H1 (cell line): ENCODE results near the gene PSD2. TPM values are rescaled to one million over a fixed set of nuclear protein-coding genes. Genes with fewer than 3 reads are reported as not detected.
A peak's percentile ranks its signal among the peaks of the same experiment; 100 is the strongest.

Source experiments
- CTCF ChIA-PET: fragments of 300-600 bp; sonication (Branson Sonifier 250); formaldehyde crosslinking; loops from one replicate; lab custom pipeline; 2021; ENCODE audit not compliant: partially characterized antibody; lab: Charles Lee
- POLR2A ChIA-PET: fragments of 300-600 bp; sonication (Branson Sonifier 250); formaldehyde crosslinking; loops from one replicate; lab custom pipeline; 2021; ENCODE audit warnings: inconsistent platforms; ENCODE audit not compliant: partially characterized antibody; lab: Charles Lee
- DNase-seq, 2 experiments: peaks; one replicate each; pipeline versions ENCODE4 v3.0.0 to v3.0.0-alpha.2; 2010 to 2022; ENCODE audit warnings: low spot score in 2 of 2, low read depth in 1 of 2, mixed read lengths in 1 of 2
- FAIRE-seq: peaks from 2 replicates; lab custom pipeline; 2011; peaks lifted over from hg19 to GRCh38; lab: Jason Lieb, UNC
- H2AFZ ChIP-seq: 2 replicates; pipeline ENCODE4 v1.8.1; 2012; ENCODE audit warnings: low read length, inconsistent platforms
- H2AK5ac ChIP-seq: 2 replicates; pipeline ENCODE4 v1.6.1; 2013; ENCODE audit warnings: low read depth, low read length
- H2BK120ac ChIP-seq: replicated peaks from 2 replicates; pipeline ENCODE3; 2013; ENCODE audit warnings: low read depth, low read length, inconsistent platforms
- H2BK12ac ChIP-seq: 2 replicates; pipeline ENCODE4 v1.6.1; 2013; ENCODE audit warnings: low read depth, low read length
- H2BK15ac ChIP-seq: 2 replicates; pipeline ENCODE4 v1.6.1; 2013; ENCODE audit warnings: low read length
- H2BK20ac ChIP-seq: 2 replicates; pipeline ENCODE4 v1.6.1; 2013; ENCODE audit warnings: low read length
- H2BK5ac ChIP-seq: 2 replicates; pipeline ENCODE4 v1.6.1; 2013; ENCODE audit warnings: low read depth, low read length
- H3K14ac ChIP-seq: 2 replicates; pipeline ENCODE4 v1.6.1; 2013; ENCODE audit warnings: inconsistent platforms; ENCODE audit not compliant: insufficient read length
- H3K18ac ChIP-seq: 2 replicates; pipeline ENCODE4 v1.6.1; 2013; ENCODE audit warnings: low read length; ENCODE audit errors: extremely low read depth
- H3K23ac ChIP-seq: 2 replicates; pipeline ENCODE4 v1.6.1; 2013; ENCODE audit warnings: inconsistent platforms; ENCODE audit not compliant: insufficient read length
- H3K23me2 ChIP-seq: 2 replicates; pipeline ENCODE4 v1.6.1; 2013; ENCODE audit warnings: low read depth, low read length
- H3K27ac ChIP-seq: 2 replicates; pipeline ENCODE4 v1.6.1; 2011; ENCODE audit warnings: low read depth, low read length, inconsistent platforms
- H3K27me3 ChIP-seq, 4 experiments: replicated peaks in 1 of 4; 1 replicate in 1 of 4; 2 replicates in 3 of 4; pipeline versions ENCODE4 v1.6.1 to v1.8.1; 2011 to 2013; ENCODE audit warnings: low read length in 3 of 4, mild to moderate bottlenecking in 3 of 4, inconsistent platforms in 2 of 4, mixed read lengths in 2 of 4, moderate library complexity in 1 of 4; ENCODE audit not compliant: control insufficient read depth in 3 of 4, insufficient read depth in 3 of 4; ENCODE audit errors: extremely low read depth in 1 of 4
- H3K36me3 ChIP-seq, 4 experiments: 2 replicates each; pipeline versions ENCODE4 v1.6.1 to v1.8.1; 2011 to 2013; ENCODE audit warnings: mild to moderate bottlenecking in 4 of 4, low read length in 3 of 4, moderate library complexity in 2 of 4, control low read depth in 1 of 4, inconsistent platforms in 1 of 4; ENCODE audit not compliant: insufficient read depth in 4 of 4, control insufficient read depth in 2 of 4
- H3K4ac ChIP-seq: replicated peaks from 2 replicates; pipeline ENCODE3; 2013; ENCODE audit warnings: low read length, low read depth, mixed read lengths, inconsistent platforms; ENCODE audit not compliant: insufficient read length
- H3K4me1 ChIP-seq, 4 experiments: replicated peaks in 1 of 4; 1 replicate in 1 of 4; 2 replicates in 3 of 4; pipeline versions ENCODE4 v1.6.1 to v1.8.1; 2011 to 2013; ENCODE audit warnings: low read length in 3 of 4, inconsistent platforms in 2 of 4, mixed read lengths in 1 of 4; ENCODE audit not compliant: insufficient read depth in 4 of 4, control insufficient read depth in 3 of 4
- H3K4me2 ChIP-seq, 2 experiments: 2 replicates each; pipeline versions ENCODE4 v1.6.1 to v1.8.1; 2011 to 2013; ENCODE audit warnings: low read depth in 2 of 2, low read length in 2 of 2, control low read depth in 1 of 2, inconsistent platforms in 1 of 2, mild to moderate bottlenecking in 1 of 2; ENCODE audit not compliant: insufficient read depth in 1 of 2
- H3K4me3 ChIP-seq, 4 experiments: fragments of 200-600, 300-600 bp in 1 of 4; sonication (generic), shearing (Covaris generic), sonication (Bioruptor Twin) in 1 of 4; 2 replicates each; pipeline versions ENCODE4 v1.5.1 to v1.8.1; 2011 to 2016; ENCODE audit warnings: low read length in 4 of 4, low read depth in 3 of 4, control low read depth in 2 of 4, inconsistent platforms in 2 of 4, mild to moderate bottlenecking in 2 of 4, mixed read lengths in 1 of 4, moderate library complexity in 1 of 4; ENCODE audit not compliant: insufficient read depth in 2 of 4; ENCODE audit errors: extremely low read depth in 1 of 4
- H3K56ac ChIP-seq: replicated peaks from 2 replicates; pipeline ENCODE3; 2013; ENCODE audit warnings: low read depth, mild to moderate bottlenecking, mixed read lengths, low read length, inconsistent platforms; ENCODE audit not compliant: insufficient read length
- H3K79me1 ChIP-seq: 2 replicates; pipeline ENCODE4 v1.6.1; 2013; ENCODE audit warnings: low read depth, low read length, control low read depth
- H3K79me2 ChIP-seq, 2 experiments: 2 replicates each; pipeline versions ENCODE4 v1.6.1 to v1.8.1; 2012 to 2013; ENCODE audit warnings: low read length in 2 of 2, mild to moderate bottlenecking in 2 of 2, inconsistent platforms in 1 of 2; ENCODE audit not compliant: insufficient read depth in 2 of 2, control insufficient read depth in 1 of 2
- H3K9ac ChIP-seq, 4 experiments: replicated peaks in 1 of 4; 1 replicate in 1 of 4; 2 replicates in 3 of 4; pipeline versions ENCODE4 v1.6.1 to v1.8.1; 2011 to 2013; ENCODE audit warnings: low read depth in 3 of 4, low read length in 3 of 4, control low read depth in 2 of 4, mild to moderate bottlenecking in 2 of 4, moderate library complexity in 2 of 4, inconsistent platforms in 1 of 4; ENCODE audit errors: extremely low read depth in 1 of 4
- H3K9me3 ChIP-seq, 2 experiments: 2 replicates each; pipeline versions ENCODE4 v1.6.1 to v1.8.1; 2012 to 2013; ENCODE audit warnings: mild to moderate bottlenecking in 2 of 2, moderate library complexity in 2 of 2, control low read depth in 1 of 2, inconsistent platforms in 1 of 2, low read depth in 1 of 2, low read length in 1 of 2, mixed read lengths in 1 of 2; ENCODE audit not compliant: insufficient read depth in 2 of 2
- H4K20me1 ChIP-seq, 2 experiments: replicated peaks in 1 of 2; 2 replicates each; pipeline versions ENCODE3 to v1.8.1; 2011 to 2013; ENCODE audit warnings: inconsistent platforms in 2 of 2, low read length in 2 of 2, mild to moderate bottlenecking in 1 of 2; ENCODE audit not compliant: insufficient read depth in 2 of 2, control insufficient read depth in 1 of 2
- H4K5ac ChIP-seq: 2 replicates; pipeline ENCODE4 v1.6.1; 2013; ENCODE audit warnings: low read length, low read depth, mixed read lengths, inconsistent platforms; ENCODE audit not compliant: insufficient read length
- H4K8ac ChIP-seq: 2 replicates; pipeline ENCODE4 v1.8.0; 2013; ENCODE audit warnings: mild to moderate bottlenecking, moderate library complexity, low read length, inconsistent platforms; ENCODE audit not compliant: insufficient read depth; ENCODE audit errors: extremely low read depth
- H4K91ac ChIP-seq: replicated peaks from 2 replicates; pipeline ENCODE3; 2013; ENCODE audit warnings: low read length, mixed read lengths, inconsistent platforms; ENCODE audit not compliant: insufficient read length
- CBX8 ChIP-seq: fragments of 300-800, 300-1000 bp; sonication (generic); IDR thresholded peaks from 2 replicates; pipeline ENCODE4 v1.7.1; 2016; ENCODE audit warnings: low read depth, low read length, borderline replicate concordance
- CHD1 ChIP-seq: IDR thresholded peaks from 2 replicates; pipeline ENCODE4 v1.6.1; 2012; ENCODE audit warnings: low read depth, low read length, improper control_type of control experiment
- CTBP2 ChIP-seq: IDR thresholded peaks from 2 replicates; pipeline ENCODE4 v1.7.0; 2011; ENCODE audit warnings: borderline replicate concordance, mild to moderate bottlenecking, moderate library complexity, mixed read lengths, low read length; ENCODE audit not compliant: insufficient read depth, insufficient read length
- MAFK ChIP-seq: IDR thresholded peaks from 2 replicates; pipeline ENCODE4 v1.6.1; 2012; ENCODE audit warnings: low read depth, mild to moderate bottlenecking, improper control_type of control experiment, low read length
- RAD21 ChIP-seq, 2 experiments: IDR thresholded peaks in 1 of 2; conservative IDR thresholded peaks in 1 of 2; 2 replicates each; pipeline ENCODE4 v1.6.1; 2011; ENCODE audit warnings: low read depth in 2 of 2, low read length in 2 of 2, improper control_type of control experiment in 1 of 2, inconsistent platforms in 1 of 2, mild to moderate bottlenecking in 1 of 2, moderate library complexity in 1 of 2
- RXRA ChIP-seq: IDR thresholded peaks from 2 replicates; pipeline ENCODE4 v1.6.1; 2011; ENCODE audit warnings: low read depth, mild to moderate bottlenecking, low read length, moderate library complexity; ENCODE audit not compliant: insufficient read depth
- TAF1 ChIP-seq: IDR thresholded peaks from 2 replicates; pipeline ENCODE4 v1.6.1; 2011; ENCODE audit warnings: mild to moderate bottlenecking, low read depth, low read length
- TBP ChIP-seq: IDR thresholded peaks from 2 replicates; pipeline ENCODE4 v1.6.1; 2011; ENCODE audit warnings: low read depth, low read length, improper control_type of control experiment
- WGBS, 2 experiments: shearing (Covaris generic) in 1 of 2; methylation state at CpG; one replicate each; pipeline versions ENCODE4 v1.1.6 to v1.1.7; 2013 to 2015; ENCODE audit warnings: low lambda C conversion rate in 2 of 2, mixed read lengths in 2 of 2, inconsistent platforms in 1 of 2, low coverage in 1 of 2, missing lambda C conversion rate in 1 of 2; ENCODE audit not compliant: insufficient replicate concordance in 2 of 2, insufficient coverage in 1 of 2, insufficient read length in 1 of 2; ENCODE audit errors: extremely low coverage in 1 of 2, missing lambda C conversion rate in 1 of 2; 5-methylcytosine and 5-hydroxymethylcytosine counted together
- polyA plus RNA-seq, 7 experiments: library from polyadenylated mRNA; depleted of rRNA in 3 of 7; stranded (reverse) in 5 of 7; unstranded in 2 of 7; fragments of >200 nt in 5 of 7; fragments of 200-250 nt in 2 of 7; gene quantifications; 1 replicate in 5 of 7; 2 replicates in 1 of 7; 4 replicates in 1 of 7; pipeline versions ENCODE4 v1.2.1 to v1.2.3, GENCODE V29; 2011 to 2013; ENCODE audit warnings: missing spikeins in 2 of 7, mixed read lengths in 2 of 7
- total RNA-seq: library from RNA; stranded (reverse); fragmentation: NEBNext Ultra II Directional; extraction: Animal tissue kit (Norgen Biotek cat#: 25700); gene quantifications from 2 replicates; pipeline ENCODE4 v1.2.1, GENCODE V29; 2021
- TF ChIP-seq, protein P1 (sequence below): IDR thresholded peaks from 2 replicates; pipeline ENCODE4 v1.6.1; 2011; ENCODE audit warnings: low read length, improper control_type of control experiment

PSD2 gene
- total and polyA plus RNA-seq, 2 of the 8 experiments (the other 6 are each of a cell fraction or from before 2014, with no cell fraction given), result 0.06 to 0.14 TPM

DNA sequence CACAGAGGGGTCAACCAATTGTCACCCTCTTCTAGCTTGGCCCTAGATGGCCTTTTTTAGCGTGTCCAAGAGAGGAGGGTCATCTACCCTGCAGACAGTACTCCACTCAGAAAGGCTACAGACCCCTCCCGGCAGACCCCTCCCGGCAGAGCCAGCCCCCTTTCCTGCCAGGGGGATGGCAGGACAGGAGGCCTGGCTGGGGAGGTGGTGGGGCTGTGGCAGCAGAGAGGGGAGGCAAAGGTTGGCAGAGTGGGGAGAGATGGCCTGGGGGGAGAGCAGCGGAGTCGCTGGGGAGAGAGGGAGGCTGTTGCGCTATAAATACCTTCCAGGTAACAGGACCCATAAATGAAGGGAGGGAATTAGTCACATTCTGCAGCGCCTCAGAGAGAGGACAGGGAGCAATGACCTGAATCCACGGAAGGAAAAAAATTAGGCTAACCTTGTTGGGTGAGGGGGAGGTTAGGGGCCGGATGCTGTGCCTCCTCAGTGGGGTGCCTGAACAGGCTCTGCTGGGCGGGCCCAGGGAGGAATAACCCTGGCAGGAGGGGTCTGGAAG, 32.9 kb upstream of the PSD2 start:
- Histone ChIP-seq H3K9ac (no peak overlapping the region), H3K27ac (no peak overlapping the region), H3K79me2 (no peaks in the 10 kb centered on the region), H3K4me3 (no peak overlapping the region), H3K4me2 (0 out of 4 replicates have a peak overlapping the region, but pooled peaks of 1 of the 2 experiments have one; percentile 14), H2BK12ac (0 out of 2 replicates have a peak overlapping the region, but pooled peaks have one; percentile 0), H2BK5ac (no peak overlapping the region), H3K79me1 (no peaks in the 10 kb centered on the region), H3K14ac (no peak overlapping the region), H3K18ac (no peak overlapping the region), H3K23ac (no peak overlapping the region), H3K4me1 (peaks cover 9 to 32% (median 15%) of the 10 kb centered on the region in 4 experiments), H4K20me1 (peaks cover 0 to 7% of the 10 kb centered on the region in 2 experiments), H3K56ac (no peak overlapping the region), H2AFZ (no peak overlapping the region), H2AK5ac (no peak overlapping the region), H4K91ac (peak overlapping the region; percentile 58), H3K27me3 (peaks cover 8 to 49% (median 33%) of the 10 kb centered on the region in 4 experiments), H2BK120ac (no peak overlapping the region), H2BK20ac (no peak overlapping the region), H3K36me3 (no peaks in the 10 kb centered on the region), H3K23me2 (no peaks in the 10 kb centered on the region; the same call in 1 of the 2 replicates), H3K9me3 (no peaks in the 10 kb centered on the region), H2BK15ac (no peak overlapping the region), H4K8ac (no peak overlapping the region), H3K4ac (no peak overlapping the region), H4K5ac (no peak overlapping the region)
- WGBS, 2 experiments, result 60% methylated on average over 7 of the region's 10 CpGs; no CpG with 5 or more reads in 1 of the 2 experiments
- CTCF ChIA-PET, result interaction anchor here (1.0 to 6.0 kb wide), 7 partner anchors 13 to 206 kb away, joined by 3 to 93 read pairs (median 8); no protein-coding TSS in a partner anchor
- DNase-seq (no peak), FAIRE-seq (no peak)
- POLR2A ChIA-PET, result interaction anchor here (1.0 to 1.4 kb wide), 2 partner anchors 130 to 176 kb away, joined by 3 to 4 read pairs; no protein-coding TSS in a partner anchor
- TF ChIP-seq TBP, result no peak
- no peak for TF ChIP-seq RXRA
- no peak for TF ChIP-seq RAD21 (IDR thresholded peaks at IDR 0.05 in 1 of 2, conservative IDR thresholded peaks at IDR 0.05 in 1 of 2; ENCODE audit: low read depth in 2 of 2, low read length in 2 of 2)
- TF ChIP-seq, protein P1, sequence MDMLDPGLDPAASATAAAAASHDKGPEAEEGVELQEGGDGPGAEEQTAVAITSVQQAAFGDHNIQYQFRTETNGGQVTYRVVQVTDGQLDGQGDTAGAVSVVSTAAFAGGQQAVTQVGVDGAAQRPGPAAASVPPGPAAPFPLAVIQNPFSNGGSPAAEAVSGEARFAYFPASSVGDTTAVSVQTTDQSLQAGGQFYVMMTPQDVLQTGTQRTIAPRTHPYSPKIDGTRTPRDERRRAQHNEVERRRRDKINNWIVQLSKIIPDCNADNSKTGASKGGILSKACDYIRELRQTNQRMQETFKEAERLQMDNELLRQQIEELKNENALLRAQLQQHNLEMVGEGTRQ, result no peak
- no peak for TF ChIP-seq MAFK
- no peak for TF ChIP-seq CTBP2
- TF ChIP-seq CHD1, result no peak
- no peak for TF ChIP-seq TAF1
- TF ChIP-seq CBX8, result no peak
